ENCODE data around the gene AGRN.
"Not testable (repeated sequence)": the region's sequence is repeated elsewhere in the genome, so short reads cannot be mapped to it uniquely, and the experiment has no call there.

Gene AGRN

DNA sequence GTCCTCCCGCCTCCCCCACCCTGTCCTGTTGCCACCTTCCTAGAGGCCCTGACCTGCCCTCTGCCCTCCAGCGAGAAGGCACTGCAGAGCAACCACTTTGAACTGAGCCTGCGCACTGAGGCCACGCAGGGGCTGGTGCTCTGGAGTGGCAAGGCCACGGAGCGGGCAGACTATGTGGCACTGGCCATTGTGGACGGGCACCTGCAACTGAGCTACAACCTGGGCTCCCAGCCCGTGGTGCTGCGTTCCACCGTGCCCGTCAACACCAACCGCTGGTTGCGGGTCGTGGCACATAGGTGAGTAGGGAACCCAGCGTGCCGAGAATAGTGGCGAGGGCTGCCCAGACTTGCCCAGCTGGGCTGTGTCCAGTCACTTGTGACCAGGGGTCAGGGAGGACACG is 33.8 kb downstream of the AGRN start:
- DNase-seq (ENCODE audit: low read depth) = no peak

DNA sequence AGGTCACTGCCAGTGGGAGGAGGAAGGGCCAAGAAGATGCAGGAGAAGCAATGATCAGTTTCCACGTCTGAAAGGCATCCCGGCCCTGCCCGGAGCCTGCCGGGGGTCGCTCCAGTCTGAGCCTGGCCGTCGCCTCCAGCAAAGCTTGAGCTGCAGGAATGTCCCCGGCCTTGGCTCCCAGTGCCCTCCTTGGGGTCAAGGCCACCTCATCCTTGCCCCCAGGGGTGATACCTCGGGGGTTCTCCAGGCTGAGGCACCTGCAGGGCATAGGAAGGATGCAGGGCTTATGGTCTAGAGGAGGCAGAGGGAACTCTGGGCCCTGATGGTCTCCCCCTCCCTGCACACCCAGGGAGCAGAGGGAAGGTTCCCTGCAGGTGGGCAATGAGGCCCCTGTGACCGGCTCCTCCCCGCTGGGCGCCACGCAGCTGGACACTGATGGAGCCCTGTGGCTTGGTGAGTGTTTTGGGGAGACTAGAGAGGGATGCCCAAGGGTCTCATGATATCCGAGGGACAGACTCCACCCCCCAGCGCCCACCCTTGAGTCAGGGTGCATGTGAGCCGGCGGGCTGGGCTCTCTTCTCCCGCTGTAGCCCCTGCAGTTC is 34.3 kb downstream of the AGRN start:
- DNase-seq (ENCODE audit: low read depth) = no peak

DNA sequence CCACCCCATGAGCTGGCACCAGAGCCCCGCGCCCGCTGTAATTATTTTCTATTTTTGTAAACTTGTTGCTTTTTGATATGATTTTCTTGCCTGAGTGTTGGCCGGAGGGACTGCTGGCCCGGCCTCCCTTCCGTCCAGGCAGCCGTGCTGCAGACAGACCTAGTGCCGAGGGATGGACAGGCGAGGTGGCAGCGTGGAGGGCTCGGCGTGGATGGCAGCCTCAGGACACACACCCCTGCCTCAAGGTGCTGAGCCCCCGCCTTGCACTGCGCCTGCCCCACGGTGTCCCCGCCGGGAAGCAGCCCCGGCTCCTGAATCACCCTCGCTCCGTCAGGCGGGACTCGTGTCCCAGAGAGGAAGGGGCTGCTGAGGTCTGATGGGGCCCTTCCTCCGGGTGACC is 35.1 kb downstream of the AGRN start:
- DNase-seq (ENCODE audit: low read depth) = no peak

DNA sequence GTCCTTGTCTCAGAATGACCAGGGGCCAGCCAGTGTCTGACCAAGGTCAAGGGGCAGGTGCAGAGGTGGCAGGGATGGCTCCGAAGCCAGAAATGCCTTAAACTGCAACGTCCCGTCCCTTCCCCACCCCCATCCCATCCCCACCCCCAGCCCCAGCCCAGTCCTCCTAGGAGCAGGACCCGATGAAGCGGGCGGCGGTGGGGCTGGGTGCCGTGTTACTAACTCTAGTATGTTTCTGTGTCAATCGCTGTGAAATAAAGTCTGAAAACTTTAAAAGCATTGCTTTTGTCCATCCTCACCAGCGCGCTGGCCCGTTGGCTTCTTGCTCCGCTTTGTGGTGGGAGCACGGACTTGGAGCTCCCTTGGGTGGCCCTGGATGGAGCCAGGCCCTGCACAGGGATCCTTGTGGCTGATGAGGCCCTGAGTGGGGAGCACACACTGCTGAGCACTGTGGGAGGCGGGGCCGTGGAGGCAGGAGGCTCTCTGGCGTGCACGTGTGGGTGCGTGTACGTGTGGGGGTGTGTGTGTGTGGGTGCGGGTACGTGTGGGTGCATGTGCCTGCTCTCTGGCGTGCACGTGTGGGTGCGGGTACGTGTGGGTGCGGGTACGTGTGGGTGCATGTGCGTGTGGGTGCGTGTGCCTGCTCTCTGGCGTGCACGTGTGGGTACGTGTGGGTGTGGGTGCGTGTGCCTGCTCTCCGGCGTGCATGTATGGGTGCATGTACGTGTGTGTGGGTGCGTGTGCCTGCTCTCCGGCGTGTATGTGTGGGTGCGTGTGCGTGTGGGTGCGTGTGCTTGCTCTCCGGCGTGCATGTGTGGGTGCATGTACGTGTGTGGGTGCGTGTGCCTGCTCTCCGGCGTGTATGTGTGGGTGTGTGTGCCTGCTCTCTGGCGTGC is 36.2 kb downstream of the AGRN start:
- DNase-seq (ENCODE audit: low read depth) = no peak

DNA sequence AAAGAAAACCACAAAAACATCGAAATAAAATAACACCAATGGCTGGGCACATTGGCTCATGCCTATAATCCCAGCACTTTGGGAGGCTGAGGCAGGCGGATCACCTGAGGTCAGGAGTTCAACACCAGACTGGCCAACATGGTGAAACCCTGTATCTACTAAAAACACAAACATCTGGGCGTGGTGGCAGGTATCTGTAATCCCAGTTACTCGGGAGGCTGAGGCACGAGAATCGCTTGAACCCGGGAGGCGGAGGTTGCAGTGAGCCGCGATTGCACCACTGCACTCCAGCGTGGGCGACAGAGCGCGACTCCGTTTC is 37.8 kb downstream of the AGRN start:
- not testable (repeated sequence) for DNase-seq (ENCODE audit: low read depth)

DNA sequence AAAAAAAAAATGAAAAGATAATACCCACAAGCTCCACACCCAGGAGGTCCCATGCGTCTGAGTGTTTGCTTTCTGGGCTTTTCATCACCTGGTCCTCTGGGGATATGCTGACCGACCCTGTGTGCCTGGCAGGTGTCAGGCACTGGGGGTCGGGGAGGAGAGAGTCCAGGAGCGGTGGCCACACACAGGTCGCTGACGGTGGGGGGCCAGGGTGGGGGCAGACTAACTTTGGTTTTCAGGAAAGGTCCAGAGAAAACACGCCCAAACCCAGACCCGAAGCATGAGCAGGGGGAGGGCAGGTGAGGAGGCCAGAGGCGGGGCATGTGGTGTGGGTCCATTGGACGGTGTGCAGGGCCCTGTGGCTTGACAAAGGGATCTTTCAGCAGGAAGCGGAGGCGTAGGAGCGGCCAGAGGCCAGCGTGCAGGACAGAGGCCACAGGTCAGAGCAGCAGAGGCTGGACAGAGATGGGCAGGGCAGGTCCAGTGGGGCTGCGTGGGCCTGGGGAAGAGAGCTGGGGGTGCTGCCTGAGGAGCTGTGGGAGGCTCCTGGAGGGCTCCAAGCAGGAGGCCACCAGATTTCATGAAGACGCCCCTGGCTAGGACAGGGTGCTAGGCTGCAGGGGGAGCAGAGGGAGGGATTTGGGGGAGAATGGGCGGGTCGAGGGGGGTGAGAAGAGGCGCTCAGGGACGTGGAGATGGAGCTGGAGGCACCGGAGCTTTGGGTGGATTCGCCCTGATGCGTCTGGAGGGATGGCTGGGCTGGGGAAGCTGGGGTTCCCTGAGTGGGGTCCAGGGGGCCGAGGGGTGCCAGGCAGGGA is 38.4 kb downstream of the AGRN start:
- DNase-seq (ENCODE audit: low read depth) = no peak

DNA sequence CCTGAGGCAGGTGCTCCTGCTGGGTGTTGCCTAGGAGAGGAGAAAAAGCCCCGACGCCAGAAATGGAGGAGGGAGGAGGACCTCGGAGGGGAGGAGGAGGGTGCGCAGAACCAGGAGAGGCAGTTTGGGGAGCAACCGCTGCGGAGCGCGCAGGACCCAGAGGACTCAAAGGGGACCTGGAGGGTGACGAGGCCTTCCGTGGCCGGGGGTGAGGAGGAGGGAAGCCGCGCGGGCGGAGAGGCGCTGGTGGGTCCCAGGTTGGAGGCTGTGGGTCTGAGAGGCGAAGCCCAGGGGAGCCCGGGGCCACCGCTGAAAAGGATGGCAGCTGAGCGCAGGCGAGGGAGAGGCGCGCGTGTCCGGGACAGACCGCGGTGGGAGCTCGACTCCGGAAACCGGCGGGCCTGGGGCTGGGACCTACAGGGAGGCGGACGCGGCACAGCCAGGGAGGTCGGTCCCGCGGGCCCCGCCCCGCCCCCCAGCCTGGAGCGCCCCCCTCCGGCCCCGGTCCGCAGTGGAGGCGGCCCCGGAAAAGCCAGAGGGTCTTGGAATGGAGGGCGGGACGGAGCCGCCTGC is 39.1 kb downstream of the AGRN start:
- no peak for DNase-seq (ENCODE audit: low read depth)

DNA sequence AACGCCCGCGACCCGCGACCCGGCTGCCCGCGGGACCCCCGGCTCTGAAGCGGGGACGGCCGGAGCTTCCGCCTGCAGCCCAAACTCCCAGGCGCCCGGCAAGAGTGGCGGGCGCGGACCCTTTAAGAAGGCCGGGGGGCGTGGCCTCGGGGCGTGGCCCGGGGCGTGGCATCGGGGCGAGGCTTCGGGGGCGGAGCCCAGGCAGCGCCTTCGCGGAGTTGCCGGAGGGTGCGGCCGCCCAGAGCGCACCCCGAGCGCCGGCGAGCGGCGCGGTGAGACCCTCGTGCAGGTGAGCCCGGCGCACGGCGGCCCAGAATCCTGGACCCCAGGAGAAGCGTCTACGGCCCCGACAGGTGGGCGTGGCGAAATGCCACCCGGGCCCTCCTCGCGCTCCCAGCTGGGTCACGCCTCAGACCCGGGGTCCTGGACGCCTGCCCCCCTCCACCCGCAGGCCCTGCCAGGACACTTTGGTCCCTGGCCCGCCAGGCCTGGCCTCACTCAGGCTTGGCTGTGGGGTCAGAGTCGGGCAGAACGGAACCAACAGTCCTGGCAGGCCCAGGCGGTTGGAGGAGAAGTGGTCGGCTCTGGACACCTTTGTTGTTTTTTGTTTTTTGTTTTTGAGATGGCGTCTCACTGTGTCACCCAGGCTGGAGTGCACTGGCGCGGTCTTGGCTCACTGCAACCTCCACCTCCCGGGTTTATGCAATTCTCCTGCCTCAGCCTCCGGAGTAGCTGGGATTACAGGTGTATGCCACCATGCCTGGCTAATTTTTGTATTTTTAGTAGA is 39.8 kb downstream of the AGRN start:
- peak; percentile 80 for DNase-seq (ENCODE audit: low read depth)

DNA sequence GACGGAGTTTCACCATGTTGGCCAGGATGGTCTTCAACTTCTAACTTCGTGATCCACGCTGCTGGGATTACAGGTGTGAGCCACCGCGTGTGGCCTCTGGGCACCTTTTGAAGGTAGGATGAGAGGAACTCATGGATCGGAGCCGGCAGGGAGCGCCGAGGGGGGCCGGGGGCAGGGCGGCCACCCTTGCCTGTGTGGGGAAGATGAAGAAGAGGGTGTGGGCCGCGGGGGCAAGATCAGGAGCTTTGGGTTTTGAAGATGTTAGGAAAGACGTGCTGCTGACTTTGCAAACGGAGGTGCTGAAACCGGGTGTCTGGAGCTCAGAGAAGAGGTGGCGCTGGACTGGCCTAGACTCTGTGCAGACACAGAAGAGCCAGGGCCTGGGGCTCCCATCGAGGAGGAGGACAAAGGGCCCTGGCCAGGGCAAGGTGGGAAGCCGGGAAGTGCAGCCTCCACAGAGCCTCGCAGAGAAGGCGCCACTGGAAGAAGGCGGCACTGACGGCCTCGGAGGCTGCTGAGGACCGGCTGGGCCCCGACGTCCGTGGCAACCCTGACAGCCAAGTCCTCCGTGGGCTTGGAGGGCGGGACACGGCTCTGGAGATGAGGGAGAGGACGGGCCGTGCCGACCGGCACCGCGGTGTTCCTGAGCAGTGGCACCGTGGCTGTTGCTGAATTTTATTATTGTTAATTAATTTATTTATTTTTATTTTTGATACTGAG is 40.5 kb downstream of the AGRN start:
- no peak for DNase-seq (ENCODE audit: low read depth)

DNA sequence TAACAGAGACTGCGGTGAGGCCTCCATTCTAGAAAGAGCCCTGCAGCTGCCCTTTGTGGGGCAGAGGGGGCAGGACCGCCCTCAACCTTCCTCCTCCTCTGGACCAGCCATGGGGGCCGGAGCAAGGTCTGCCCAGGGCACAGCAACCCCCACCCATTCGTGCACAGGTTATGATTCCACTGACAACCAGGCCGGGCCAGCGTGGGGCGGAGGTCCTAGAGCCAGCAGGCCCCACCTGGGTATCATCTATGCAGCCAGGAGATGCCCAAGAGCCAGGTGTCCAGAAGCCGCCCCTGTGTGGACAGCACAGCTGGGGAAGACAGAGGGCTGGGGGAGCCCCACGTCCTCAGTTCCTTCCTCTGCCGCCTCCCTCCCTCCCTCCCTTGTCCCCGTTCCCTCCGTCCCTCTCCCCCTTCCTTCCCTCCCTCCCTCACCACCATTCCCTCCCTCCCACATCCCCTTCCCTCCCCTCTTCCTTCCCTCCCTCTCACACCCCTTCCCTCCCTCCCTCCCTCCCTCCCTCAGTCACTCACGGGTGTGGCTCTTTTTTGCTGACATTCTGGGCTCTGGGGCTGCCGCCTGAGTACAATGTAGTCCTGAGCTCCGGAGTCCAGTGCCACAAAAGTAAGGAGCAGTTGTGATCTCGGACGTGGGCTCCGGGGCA is 41.9 kb downstream of the AGRN start:
- DNase-seq (ENCODE audit: low read depth) = no peak

DNA sequence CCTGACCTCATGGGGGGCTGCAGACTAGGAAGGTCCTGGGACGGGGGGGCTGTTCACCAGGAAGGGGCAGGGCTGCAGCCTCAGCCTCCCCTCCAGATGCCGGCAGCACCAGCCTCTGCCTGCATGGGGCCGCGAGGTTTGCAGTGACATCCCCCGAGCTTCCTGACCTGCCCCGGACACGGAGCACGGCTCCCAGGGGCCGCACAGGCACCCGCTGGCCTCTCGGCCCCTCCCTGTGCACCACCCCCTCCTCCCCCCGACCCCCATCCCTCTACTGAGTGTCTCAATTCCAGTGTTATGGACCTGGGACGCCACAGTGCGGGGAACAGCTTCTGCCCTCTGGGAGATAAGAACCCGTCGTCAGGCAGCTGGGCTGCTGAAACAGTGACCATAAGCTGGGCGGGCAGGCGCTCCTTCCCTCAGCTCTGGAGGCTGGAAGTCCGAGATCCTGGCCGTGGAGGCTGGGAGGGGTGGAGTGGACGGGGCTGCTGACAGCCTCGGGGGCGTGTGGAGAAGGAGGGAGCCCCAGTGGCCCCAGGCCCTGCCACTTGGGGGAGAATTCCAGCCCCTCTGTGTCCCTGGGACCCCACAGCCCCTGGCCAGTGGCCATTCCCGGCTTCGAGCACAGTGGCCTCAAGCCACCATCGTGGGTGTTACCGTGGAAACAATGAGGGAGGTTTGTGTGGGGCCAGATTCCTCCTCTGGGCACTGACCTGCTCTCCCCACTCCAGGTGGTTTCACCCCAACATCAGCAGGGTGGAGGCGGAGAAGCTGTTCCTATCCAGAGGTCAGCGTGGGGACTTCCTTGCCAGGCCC is 42.6 kb downstream of the AGRN start:
- no peak for DNase-seq (ENCODE audit: low read depth)

DNA sequence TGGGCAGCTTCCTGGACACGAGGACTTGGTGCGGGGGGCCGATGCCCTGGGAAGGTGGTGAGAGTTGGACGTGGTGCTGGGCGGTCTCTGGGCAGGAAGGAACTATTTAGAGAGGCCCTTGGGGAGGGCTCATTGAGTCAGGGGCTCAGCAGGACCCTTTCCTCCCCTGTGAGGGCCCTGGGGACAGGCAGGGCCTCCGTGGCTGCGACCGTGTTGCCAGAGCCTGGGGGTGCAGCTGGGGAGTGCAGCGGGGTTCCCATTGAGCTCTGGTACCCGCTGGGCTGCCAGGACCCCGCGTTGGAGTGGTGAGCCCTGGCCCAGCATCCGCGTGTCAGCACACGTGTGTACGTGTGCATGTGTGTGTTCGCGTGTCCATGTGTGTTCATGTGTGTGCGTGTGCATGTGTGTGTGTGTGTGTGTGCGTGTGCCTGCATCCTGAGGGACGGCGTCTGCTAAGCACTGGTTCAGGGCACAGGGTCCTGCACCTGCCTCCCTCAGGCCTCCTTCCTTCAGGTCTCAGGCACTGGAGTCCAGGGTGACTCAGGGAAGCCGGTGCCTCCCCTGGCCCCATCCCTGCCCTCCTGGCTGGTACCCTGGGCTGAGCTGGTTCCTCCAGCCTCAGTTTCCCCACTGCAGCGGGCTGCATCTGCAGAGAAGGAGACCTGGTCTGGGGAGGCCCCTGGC is 43.5 kb downstream of the AGRN start:
- DNase-seq (ENCODE audit: low read depth) = no peak

DNA sequence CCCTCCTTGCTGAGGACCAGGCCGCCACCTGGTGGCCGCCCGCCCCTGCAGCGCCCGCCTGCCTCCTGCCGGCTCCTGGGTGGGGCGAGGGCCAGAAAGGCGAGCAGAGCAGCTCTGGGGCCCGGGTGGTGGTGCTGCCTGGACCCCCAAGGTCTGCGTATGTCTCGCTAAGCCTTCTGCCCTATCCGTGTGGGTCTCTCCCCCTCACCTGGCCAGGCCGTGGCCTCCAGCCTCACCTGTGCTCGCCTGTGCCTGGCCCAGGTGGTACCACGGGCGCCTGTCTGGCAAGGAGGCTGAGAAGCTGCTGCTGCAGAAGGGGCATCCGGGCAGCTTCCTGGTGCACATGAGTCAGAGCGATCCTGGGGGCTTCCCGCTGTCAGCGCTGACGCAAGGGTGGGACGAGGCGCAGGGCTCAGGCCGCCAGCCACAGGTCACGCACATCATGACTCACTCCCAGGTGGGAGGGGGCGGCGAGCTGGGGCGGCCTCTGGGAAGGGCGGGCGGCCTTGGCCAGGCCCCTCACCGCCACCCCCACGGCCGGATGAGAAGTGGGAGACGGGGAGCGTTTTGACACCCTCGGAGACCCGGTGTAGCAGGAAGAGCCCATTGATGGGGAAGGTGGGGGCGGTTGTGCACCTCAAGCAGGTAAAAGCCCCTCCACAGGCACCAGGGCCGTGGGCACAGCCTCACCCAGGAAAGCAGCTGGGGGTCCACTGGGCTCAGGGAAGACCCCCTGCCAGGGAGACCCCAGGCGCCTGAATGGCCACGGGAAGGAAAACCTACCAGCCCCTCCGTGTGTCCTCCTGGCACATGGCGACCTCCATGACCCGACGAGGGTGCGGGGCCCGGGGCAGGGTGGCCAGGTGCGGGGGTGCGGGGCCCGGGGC is 44.3 kb downstream of the AGRN start:
- peak; percentile 65 for DNase-seq (ENCODE audit: low read depth)

DNA sequence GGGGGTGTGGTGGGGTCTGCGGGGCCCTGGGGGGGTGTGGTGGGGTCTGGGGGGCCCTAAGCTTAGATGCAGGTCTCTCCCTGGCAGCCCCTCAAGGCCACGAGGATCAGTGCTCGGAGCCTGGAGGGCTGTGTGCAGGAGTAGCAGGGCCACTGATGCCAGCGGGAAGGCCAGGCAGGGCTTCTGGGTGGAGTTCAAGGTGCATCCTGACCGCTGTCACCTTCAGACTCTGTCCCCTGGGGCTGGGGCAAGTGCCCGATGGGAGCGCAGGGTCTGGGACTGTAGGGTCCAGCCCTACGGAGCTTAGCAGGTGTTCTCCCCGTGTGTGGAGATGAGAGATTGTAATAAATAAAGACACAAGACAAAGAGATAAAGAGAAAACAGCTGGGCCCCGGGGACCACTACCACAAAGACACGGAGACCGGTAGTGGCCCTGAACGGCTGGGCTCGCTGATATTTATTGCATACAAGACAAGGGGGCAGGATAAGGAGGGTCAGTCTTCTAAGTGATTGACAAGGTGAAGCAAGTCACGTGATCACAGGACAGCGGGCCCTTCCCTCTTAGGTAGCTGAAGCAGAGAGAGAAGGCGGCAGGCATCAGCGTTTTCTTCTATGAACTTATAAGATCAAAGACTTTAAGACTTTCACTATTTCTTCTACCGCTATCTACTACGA is 45.5 kb downstream of the AGRN start:
- DNase-seq (ENCODE audit: low read depth) = no peak

DNA sequence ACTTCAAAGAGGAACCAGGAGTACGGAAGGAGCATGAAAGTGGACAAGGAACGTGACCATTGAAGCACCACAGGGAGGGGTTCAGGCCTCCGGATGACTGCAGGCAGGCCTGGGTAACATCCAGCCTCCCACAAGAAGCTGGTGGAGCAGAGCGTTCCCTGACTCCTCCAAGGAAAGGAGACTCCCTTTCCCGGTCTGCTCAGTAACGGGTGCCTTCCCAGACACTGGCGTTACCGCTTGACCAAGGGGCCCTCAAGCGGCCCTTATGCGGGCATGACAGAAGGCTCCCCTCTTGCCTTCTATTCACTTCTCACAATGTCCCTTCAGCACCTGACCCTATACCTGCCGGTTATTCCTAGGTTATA is 46.0 kb downstream of the AGRN start:
- DNase-seq (ENCODE audit: low read depth) = not testable (repeated sequence)

DNA sequence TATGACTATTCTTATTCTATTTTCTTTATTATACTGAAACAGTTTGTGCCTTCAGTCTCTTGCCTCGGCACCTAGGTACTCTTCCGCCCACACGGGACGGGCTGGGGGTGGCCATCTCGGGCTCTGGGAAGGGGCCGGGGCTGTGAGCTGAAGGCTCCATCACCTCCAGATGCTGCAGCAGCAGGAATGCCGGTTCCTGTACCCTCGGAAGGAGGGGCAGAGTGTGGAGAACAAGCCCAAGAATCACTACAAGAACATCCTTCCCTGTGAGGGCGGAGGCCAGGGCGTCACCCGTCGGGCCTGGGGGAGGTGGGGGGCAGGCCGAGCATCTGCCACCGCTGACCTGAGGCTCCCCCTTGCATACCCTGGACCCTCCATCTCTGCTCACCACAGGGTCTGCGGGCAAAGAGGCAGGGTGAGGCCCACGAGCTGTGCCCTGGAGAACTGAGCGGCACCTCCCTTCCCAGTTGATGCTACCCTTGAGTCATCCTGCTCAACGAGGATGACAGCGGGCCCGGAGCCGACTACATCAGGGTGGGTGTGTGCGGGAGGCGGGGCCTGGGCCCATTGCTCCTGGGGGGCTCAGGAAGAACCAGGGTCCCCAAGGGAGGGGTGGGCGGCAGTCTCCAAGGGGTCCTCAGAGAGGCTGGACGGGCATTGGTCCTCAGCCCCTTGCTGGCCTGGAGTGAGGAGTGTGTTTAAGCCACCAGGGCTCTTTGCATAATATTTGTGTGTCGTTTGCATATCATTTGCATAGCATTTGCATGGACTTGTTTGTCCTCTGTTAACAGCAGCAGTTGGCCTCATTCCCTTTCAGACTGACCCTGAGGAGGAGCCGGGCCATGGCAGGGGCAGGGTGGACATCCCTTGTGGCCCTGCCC is 46.7 kb downstream of the AGRN start:
- DNase-seq (ENCODE audit: low read depth) = no peak

Measured in T follicular helper cell (primary cell).